Osteoblast (primary cell): ENCODE data around the gene SNX18. TPM values are rescaled to one million over a fixed set of nuclear protein-coding genes. Genes with fewer than 3 reads are reported as not detected.

ENCODE experiments used
- DNase-seq: peaks from one replicate; pipeline ENCODE4 v3.0.0; 2011; ENCODE audit warnings: low spot score, mixed read lengths; ENCODE audit not compliant: insufficient read length; ENCODE audit errors: missing footprints
- H2AFZ ChIP-seq: 2 replicates; pipeline ENCODE4 v1.6.0; 2011; ENCODE audit warnings: mild to moderate bottlenecking, low read length
- H3K27ac ChIP-seq: 2 replicates; pipeline ENCODE4 v1.5.1; 2011; ENCODE audit warnings: mild to moderate bottlenecking, low read depth, low read length, moderate library complexity
- H3K27me3 ChIP-seq: 2 replicates; pipeline ENCODE4 v1.6.0; 2012; ENCODE audit warnings: mild to moderate bottlenecking, control low read depth, inconsistent platforms, low read length, moderate library complexity; ENCODE audit not compliant: insufficient read depth
- H3K36me3 ChIP-seq: 2 replicates; pipeline ENCODE4 v1.5.1; 2011; ENCODE audit warnings: mild to moderate bottlenecking, low read length, control low read depth, moderate library complexity; ENCODE audit not compliant: insufficient read depth
- H3K4me1 ChIP-seq: 2 replicates; pipeline ENCODE4 v1.5.1; 2011; ENCODE audit warnings: mild to moderate bottlenecking, low read length, control low read depth, moderate library complexity; ENCODE audit not compliant: insufficient read depth
- H3K4me2 ChIP-seq: 2 replicates; pipeline ENCODE4 v1.6.0; 2011; ENCODE audit warnings: mild to moderate bottlenecking, low read length; ENCODE audit not compliant: insufficient read depth
- H3K4me3 ChIP-seq: fragments of 200-600 bp; sonication (generic); 3 replicates; pipeline ENCODE4 v1.5.1; 2012; ENCODE audit warnings: mild to moderate bottlenecking, low read length, inconsistent platforms; ENCODE audit not compliant: insufficient read depth
- H3K79me2 ChIP-seq: 2 replicates; pipeline ENCODE4 v1.6.0; 2012; ENCODE audit warnings: mild to moderate bottlenecking, low read length, control low read depth, inconsistent platforms; ENCODE audit not compliant: insufficient read depth
- H3K9me3 ChIP-seq: 2 replicates; pipeline ENCODE4 v1.5.1; 2011; ENCODE audit warnings: low read depth, low read length, control low read depth
- H4K20me1 ChIP-seq: 2 replicates; pipeline ENCODE4 v1.6.0; 2012; ENCODE audit warnings: mild to moderate bottlenecking, low read length, control low read depth; ENCODE audit not compliant: insufficient read depth
- total RNA-seq: library from RNA; depleted of rRNA; stranded (reverse); fragments of >200 nt; gene quantifications from 2 replicates; pipeline ENCODE4 v1.2.3, GENCODE V29; 2012
- TF ChIP-seq, protein P1 (sequence below): IDR thresholded peaks from 2 replicates; pipeline ENCODE4 v1.5.1; 2011; ENCODE audit warnings: mild to moderate bottlenecking, low read depth, low read length, moderate library complexity; ENCODE audit errors: extremely low read depth

SNX18 gene
- total RNA-seq, 1 donor = 86.5 TPM

DNA sequence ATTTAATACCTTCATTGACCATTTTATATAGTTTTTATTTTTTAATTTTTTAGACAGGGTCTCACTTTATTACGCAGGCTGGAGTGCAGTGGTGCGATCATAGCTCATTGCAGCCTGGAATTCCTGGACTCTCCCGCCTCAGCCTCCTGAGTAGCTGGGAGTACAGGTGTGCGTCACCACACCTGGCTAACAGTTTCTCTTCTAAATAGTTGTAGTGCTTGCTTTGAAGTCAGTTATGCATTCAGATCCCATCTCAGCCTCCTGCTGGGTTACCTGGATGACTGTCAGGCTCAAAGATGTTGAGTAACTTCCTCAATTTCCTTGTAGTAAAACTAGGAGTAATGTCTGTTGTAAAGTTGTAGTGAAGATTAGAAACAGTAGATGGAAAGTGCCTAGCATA lies 21.4 kb downstream of the SNX18 start:
- Histone ChIP-seq H2AFZ (no peak overlapping the region), H3K27ac (no peak overlapping the region), H3K4me2 (no peak overlapping the region), H3K36me3 (no peaks in the 10 kb centered on the region), H3K4me3 (no peak overlapping the region), H3K9me3 (no peaks in the 10 kb centered on the region), H3K4me1 (peaks cover under 1% of the 10 kb centered on the region), H3K79me2 (peaks cover 86% of the 10 kb centered on the region), H3K27me3 (no peaks in the 10 kb centered on the region), H4K20me1 (peaks cover 55% of the 10 kb centered on the region)
- TF ChIP-seq, protein P1, sequence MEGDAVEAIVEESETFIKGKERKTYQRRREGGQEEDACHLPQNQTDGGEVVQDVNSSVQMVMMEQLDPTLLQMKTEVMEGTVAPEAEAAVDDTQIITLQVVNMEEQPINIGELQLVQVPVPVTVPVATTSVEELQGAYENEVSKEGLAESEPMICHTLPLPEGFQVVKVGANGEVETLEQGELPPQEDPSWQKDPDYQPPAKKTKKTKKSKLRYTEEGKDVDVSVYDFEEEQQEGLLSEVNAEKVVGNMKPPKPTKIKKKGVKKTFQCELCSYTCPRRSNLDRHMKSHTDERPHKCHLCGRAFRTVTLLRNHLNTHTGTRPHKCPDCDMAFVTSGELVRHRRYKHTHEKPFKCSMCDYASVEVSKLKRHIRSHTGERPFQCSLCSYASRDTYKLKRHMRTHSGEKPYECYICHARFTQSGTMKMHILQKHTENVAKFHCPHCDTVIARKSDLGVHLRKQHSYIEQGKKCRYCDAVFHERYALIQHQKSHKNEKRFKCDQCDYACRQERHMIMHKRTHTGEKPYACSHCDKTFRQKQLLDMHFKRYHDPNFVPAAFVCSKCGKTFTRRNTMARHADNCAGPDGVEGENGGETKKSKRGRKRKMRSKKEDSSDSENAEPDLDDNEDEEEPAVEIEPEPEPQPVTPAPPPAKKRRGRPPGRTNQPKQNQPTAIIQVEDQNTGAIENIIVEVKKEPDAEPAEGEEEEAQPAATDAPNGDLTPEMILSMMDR = no peak
- DNase-seq = no peak

DNA sequence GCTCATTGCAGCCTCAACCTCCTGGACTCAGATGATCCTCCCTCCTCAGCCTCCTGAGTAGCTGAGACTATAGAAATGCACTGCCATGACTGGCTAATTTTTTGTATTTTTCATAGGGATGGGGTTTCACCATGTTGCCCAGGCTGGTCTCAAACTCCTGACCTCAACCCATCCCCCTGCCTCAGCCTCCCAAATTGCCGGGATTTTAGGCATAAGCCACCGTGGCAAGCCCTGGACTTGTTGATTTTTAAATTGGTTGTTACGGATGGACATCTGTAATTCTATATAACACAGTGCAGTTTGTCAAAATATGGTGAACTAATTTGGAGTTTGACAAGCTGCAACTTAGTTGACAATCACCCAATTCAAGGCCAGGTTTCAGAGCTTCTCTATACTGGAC lies 22.7 kb downstream of the SNX18 start:
- Histone ChIP-seq H3K4me3 (no peak overlapping the region), H3K9me3 (no peaks in the 10 kb centered on the region), H3K79me2 (peaks cover 79% of the 10 kb centered on the region), H3K4me2 (no peak overlapping the region), H3K4me1 (no peaks in the 10 kb centered on the region), H2AFZ (no peak overlapping the region), H3K27me3 (no peaks in the 10 kb centered on the region), H3K27ac (no peak overlapping the region), H3K36me3 (no peaks in the 10 kb centered on the region), H4K20me1 (peaks cover 46% of the 10 kb centered on the region)
- TF ChIP-seq, protein P1 = no peak
- DNase-seq = no peak

DNA sequence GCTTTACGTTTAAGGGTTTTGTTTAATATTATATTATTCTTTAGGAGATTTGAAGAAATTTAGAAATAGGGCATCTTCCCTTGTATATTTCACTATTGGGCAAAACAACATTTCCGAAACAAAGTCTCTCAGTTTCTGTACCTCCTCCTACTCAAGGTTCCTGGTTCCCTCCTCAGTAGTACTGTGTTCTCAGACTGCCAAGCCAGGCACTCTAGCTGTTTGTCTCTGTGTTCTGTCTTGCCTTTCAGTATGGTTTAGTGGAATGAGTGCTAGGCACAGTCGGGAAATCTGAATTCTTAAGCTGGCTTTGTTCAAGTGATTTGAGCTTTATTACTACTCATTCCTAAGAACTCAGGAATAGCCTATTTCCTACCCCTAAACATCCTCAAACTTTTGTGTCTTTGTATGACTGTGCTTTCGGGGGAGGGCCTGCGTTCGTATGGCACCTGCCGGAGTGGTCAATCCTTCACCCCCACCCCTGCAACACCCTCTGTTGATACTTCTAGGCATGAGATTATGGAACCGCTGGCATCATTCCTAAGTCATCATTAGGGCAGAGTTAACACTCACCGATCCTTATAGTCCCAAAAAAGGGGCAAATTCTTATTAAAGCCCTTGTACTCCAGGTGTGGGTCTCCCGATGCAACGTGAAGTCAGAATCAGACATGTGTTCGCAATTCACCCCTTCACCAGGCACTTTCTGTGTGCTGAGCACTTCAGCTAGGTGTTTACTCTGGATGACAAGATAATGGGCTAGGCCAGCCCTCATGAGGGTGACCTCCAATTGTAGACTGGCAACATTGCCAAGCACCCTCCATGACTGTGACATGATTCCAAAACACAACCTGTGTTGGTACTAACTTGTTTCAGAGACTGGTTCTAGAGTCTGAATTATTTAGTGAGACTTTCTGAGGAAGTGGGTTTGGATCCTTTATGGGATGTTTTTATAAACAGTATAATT lies 24.5 kb downstream of the SNX18 start:
- Histone ChIP-seq H3K9me3 (no peaks in the 10 kb centered on the region), H3K79me2 (peaks cover 73% of the 10 kb centered on the region), H3K4me1 (no peaks in the 10 kb centered on the region), H2AFZ (no peak overlapping the region), H4K20me1 (peaks cover 47% of the 10 kb centered on the region), H3K4me2 (no peak overlapping the region), H3K4me3 (no peak overlapping the region), H3K27me3 (no peaks in the 10 kb centered on the region), H3K36me3 (no peaks in the 10 kb centered on the region), H3K27ac (no peak overlapping the region)
- no peak for DNase-seq
- TF ChIP-seq, protein P1 = no peak

DNA sequence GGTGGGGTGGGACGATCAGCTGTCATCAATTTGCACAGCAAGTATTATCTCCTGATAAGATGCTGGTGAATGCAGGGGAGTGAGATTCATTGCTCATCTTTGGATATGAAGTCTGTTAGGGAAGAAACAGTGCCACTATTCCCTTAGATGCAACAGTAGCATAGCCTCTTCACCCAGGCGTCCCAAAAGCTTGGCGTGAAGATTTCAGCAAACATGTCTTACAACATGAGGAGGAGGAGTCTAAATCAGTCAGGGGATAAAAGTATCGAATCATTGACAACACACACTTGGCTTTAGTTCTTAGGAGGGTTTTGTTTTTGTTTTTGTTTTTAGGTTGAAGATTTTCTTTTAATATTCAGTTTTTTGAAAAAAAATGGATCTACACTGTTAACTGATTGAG lies 26.5 kb downstream of the SNX18 start:
- no peaks in the 10 kb centered on the region for H3K27me3 ChIP-seq
- no peak overlapping the region for H3K4me2 ChIP-seq
- no peak overlapping the region for H3K27ac ChIP-seq
- H3K79me2 ChIP-seq = peaks cover 54% of the 10 kb centered on the region
- H3K4me3 ChIP-seq = no peak overlapping the region
- peaks cover under 1% of the 10 kb centered on the region for H3K36me3 ChIP-seq
- DNase-seq = no peak
- peaks cover 14% of the 10 kb centered on the region for H3K4me1 ChIP-seq
- H3K9me3 ChIP-seq = no peaks in the 10 kb centered on the region
- no peak overlapping the region for H2AFZ ChIP-seq
- TF ChIP-seq, protein P1 = no peak
- H4K20me1 ChIP-seq = peaks cover 45% of the 10 kb centered on the region
